ENCODE results near the gene SENP2.

GRCh38 chr3:185653949-185654757, 68.1 kb downstream of the SENP2 start:
- TF ChIP-seq CTCF (IDR thresholded peaks at IDR 0.05; ENCODE audit: low read length) = no peak
- no peak for TF ChIP-seq EZH2 (optimal IDR thresholded peaks at IDR 0.05; ENCODE audit: low read depth, low read length)
